HCT116 (cell line): ENCODE measurements around the gene FAM181A. TPM values are rescaled to one million over a fixed set of nuclear protein-coding genes. Genes with fewer than 3 reads are reported as not detected.

ENCODE experiments used
- ATAC-seq: fragments of 200-7000 bp; cut with Tn5 transposase; 2 replicates; pipeline ENCODE4 v1.9.1; 2020; ENCODE audit warnings: mild to moderate bottlenecking, moderate library complexity
- BruUV-seq: library from RNA; stranded (reverse); fragments of 400-500 nt; replicated peaks from 2 replicates; lab custom pipeline; 2021; lab: Mats Ljungman, UMichigan
- CTCF ChIA-PET: fragments of 300-600 bp; sonication (Branson Sonifier 250); formaldehyde crosslinking; loops from one replicate; lab custom pipeline; 2021; ENCODE audit warnings: antibody characterized with exemption; lab: Charles Lee
- POLR2A ChIA-PET: fragments of 300-600, 350-600 bp; sonication (Branson Sonifier 250); formaldehyde crosslinking; loops from one replicate; lab custom pipeline; 2021; ENCODE audit warnings: antibody characterized with exemption; lab: Charles Lee
- RAD21 ChIA-PET, 2 experiments: fragments of 300-600 bp; sonication (Branson Sonifier 250); formaldehyde crosslinking; loops; one replicate each; lab custom pipeline; 2023; ENCODE audit warnings: low total read pairs in 2 of 2; ENCODE audit not compliant: uncharacterized antibody in 2 of 2, unreplicated experiment in 2 of 2, low non-redundant PET in 1 of 2; lab: Charles Lee
- DNase-seq: peaks from one replicate; pipeline ENCODE4 v3.0.0-alpha.2; 2010; ENCODE audit warnings: low read depth, low spot score
- H2AFZ ChIP-seq: fragments of 200-600 bp; shearing (Covaris generic), sonication (generic); 2 replicates; pipeline ENCODE4 v1.6.1; 2017; ENCODE audit warnings: low read depth, mixed run types, mixed read lengths, antibody characterized with exemption, low read length; ENCODE audit not compliant: poor library complexity, severe bottlenecking
- H3K27ac ChIP-seq: 2 replicates; pipeline ENCODE4 v1.5.1; 2012; ENCODE audit warnings: low read depth, low read length
- H3K27me3 ChIP-seq: fragments of 200-600 bp; sonication (generic); 2 replicates; pipeline ENCODE4 v1.6.1; 2016; ENCODE audit warnings: mixed run types, low read length, mixed read lengths; ENCODE audit not compliant: insufficient read depth
- H3K36me3 ChIP-seq, 2 experiments: fragments of 200-500 bp in 1 of 2; fragments of 200-600 bp in 1 of 2; sonication (Bioruptor generic) in 1 of 2; sonication (generic) in 1 of 2; 2 replicates each; pipeline versions ENCODE4 v1.5.1 to v1.6.1; 2014 to 2016; ENCODE audit warnings: low read length in 2 of 2, inconsistent platforms in 1 of 2, mixed read lengths in 1 of 2, mixed run types in 1 of 2; ENCODE audit not compliant: insufficient read depth in 2 of 2, control insufficient read depth in 1 of 2
- H3K4me1 ChIP-seq, 2 experiments: fragments of 200-600 bp in 1 of 2; sonication (generic) in 1 of 2; 2 replicates each; pipeline versions ENCODE4 v1.5.1 to v1.6.1; 2012 to 2017; ENCODE audit warnings: low read length in 2 of 2, inconsistent platforms in 1 of 2, mild to moderate bottlenecking in 1 of 2, mixed read lengths in 1 of 2, mixed run types in 1 of 2, moderate library complexity in 1 of 2; ENCODE audit not compliant: insufficient read depth in 2 of 2, control insufficient read depth in 1 of 2
- H3K4me2 ChIP-seq: fragments of 200-600 bp; sonication (generic); 2 replicates; pipeline ENCODE4 v1.6.1; 2017; ENCODE audit warnings: mixed run types, low read length, mixed read lengths
- H3K4me3 ChIP-seq, 2 experiments: fragments of 200-600 bp in 1 of 2; sonication (generic) in 1 of 2; replicated peaks in 1 of 2; 2 replicates each; pipeline ENCODE4 v1.5.1; 2011 to 2016; ENCODE audit warnings: low read length in 2 of 2, control low read depth in 1 of 2, low read depth in 1 of 2, mild to moderate bottlenecking in 1 of 2, mixed read lengths in 1 of 2, mixed run types in 1 of 2
- H3K79me2 ChIP-seq: fragments of 200-600 bp; sonication (generic); 2 replicates; pipeline ENCODE4 v1.6.1; 2017; ENCODE audit warnings: mild to moderate bottlenecking, mixed run types, low read length, moderate library complexity, mixed read lengths; ENCODE audit not compliant: insufficient read depth
- H3K9ac ChIP-seq: fragments of 200-600 bp; sonication (generic); 2 replicates; pipeline ENCODE4 v1.6.1; 2016; ENCODE audit warnings: low read length, mixed read lengths
- H3K9me2 ChIP-seq: fragments of 200-600 bp; sonication (generic), shearing (Covaris generic); 2 replicates; pipeline ENCODE4 v1.6.1; 2017; ENCODE audit warnings: mixed run types, mild to moderate bottlenecking, moderate library complexity; ENCODE audit not compliant: insufficient read depth
- H3K9me3 ChIP-seq, 2 experiments: fragments of 200-500 bp in 1 of 2; fragments of 200-600 bp in 1 of 2; sonication (Bioruptor generic) in 1 of 2; sonication (generic) in 1 of 2; 2 replicates each; pipeline ENCODE4 v1.6.1; 2014 to 2017; ENCODE audit warnings: low read length in 2 of 2, mixed read lengths in 2 of 2, inconsistent platforms in 1 of 2, low read depth in 1 of 2, mild to moderate bottlenecking in 1 of 2, mixed run types in 1 of 2, moderate library complexity in 1 of 2; ENCODE audit not compliant: control insufficient read depth in 1 of 2, insufficient read depth in 1 of 2
- H4K20me1 ChIP-seq: fragments of 200-600 bp; sonication (generic), shearing (Covaris generic); 2 replicates; pipeline ENCODE4 v1.6.1; 2017; ENCODE audit warnings: mixed run types, mild to moderate bottlenecking, moderate library complexity; ENCODE audit not compliant: insufficient read depth
- JUND ChIP-seq: IDR thresholded peaks from 2 replicates; pipeline ENCODE4 v1.6.1; 2012
- POLR2AphosphoS5 ChIP-seq: IDR thresholded peaks from 2 replicates; pipeline ENCODE4 v1.6.1; 2011; ENCODE audit warnings: mild to moderate bottlenecking, low read depth, low read length, moderate library complexity
- SIN3A ChIP-seq: IDR thresholded peaks from 2 replicates; pipeline ENCODE4 v1.6.1; 2012; ENCODE audit warnings: low read depth
- SP1 ChIP-seq: IDR thresholded peaks from 2 replicates; pipeline ENCODE4 v1.6.1; 2012; ENCODE audit warnings: low read depth
- SRF ChIP-seq: IDR thresholded peaks from 2 replicates; pipeline ENCODE4 v1.6.1; 2012; ENCODE audit warnings: low read depth
- TCF7L2 ChIP-seq: IDR thresholded peaks from 2 replicates; pipeline ENCODE4 v1.7.0; 2011; ENCODE audit warnings: borderline replicate concordance, inconsistent platforms; ENCODE audit not compliant: insufficient read depth, insufficient read length; ENCODE audit errors: extremely low read depth
- ZFX ChIP-seq: fragments of 450-650 bp; IDR thresholded peaks from 2 replicates; pipeline ENCODE4 v1.6.1; 2017
- intact Hi-C: fragments of 100-400 bp; cut with micrococcal nuclease; formaldehyde crosslinking; loops from 2 replicates; pipeline ENCODE4 v1.10.0; 2022
- total RNA-seq: library from RNA; stranded (reverse); gene quantifications from one replicate; pipeline ENCODE4 v1.2.1, GENCODE V29; 2021; ENCODE audit not compliant: unreplicated experiment

Gene FAM181A
- total RNA-seq, 1 experiment from 2014 or later, result not detected

DNA sequence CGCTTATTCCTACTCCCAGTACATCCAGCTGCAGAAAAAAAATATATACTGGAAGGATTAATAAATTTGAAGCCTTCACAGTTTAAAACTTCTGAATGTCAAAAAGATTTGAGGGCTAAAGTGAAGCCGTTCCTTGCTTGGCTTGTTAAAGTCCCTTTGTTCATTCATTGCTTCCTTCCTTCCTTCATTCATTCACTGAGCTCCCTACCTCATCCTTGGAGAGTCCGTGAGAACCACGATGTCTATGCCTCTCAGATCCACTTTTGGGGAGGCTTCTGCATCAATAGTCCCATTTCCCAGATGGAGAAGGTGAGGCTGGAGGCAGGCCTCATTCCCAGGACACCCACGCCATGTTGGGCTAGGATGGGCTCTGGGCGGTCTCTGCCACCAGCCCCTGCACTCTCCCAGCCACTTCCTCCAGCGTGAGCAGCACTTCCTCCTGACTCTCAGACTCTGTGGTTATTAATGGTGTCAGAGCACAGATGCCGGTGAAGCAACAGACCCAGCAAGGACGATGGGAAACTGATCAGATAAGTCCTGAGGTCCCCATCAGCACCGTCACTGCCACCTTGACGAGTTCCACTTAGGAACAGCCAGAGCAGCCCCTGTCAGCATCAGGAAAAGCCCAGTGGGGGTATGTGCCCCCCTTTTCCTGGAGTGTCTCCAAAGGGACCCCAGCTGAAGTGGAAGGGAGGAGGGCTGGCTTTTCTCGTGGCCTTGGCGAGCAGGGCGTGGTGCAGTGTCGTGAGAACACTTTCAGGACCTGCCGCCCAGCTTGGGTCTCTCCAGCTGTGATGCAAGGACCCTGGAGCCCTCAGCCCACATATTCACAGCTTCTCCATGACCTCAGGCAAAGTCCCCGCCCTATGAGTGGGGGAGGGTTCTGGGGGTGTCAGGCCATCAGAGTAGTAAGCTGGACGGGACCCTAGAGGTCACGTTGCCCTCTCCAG is 28.0 kb downstream of the FAM181A start:
- H2AFZ ChIP-seq, result no peak overlapping the region
- H4K20me1 ChIP-seq, result no peaks in the 10 kb centered on the region
- ATAC-seq, result no peak
- H3K9me3 ChIP-seq, result no peaks in the 10 kb centered on the region
- no peaks in the 10 kb centered on the region for H3K27me3 ChIP-seq
- no peaks in the 10 kb centered on the region for H3K36me3 ChIP-seq
- TF ChIP-seq SRF (no peak), JUND (no peak), SIN3A (no peak)
- no peak overlapping the region for H3K4me3 ChIP-seq
- intact Hi-C loops, result no loop called here
- no peak overlapping the region for H3K27ac ChIP-seq
- BruUV-seq, result no TSS peak
- no peaks in the 10 kb centered on the region for H3K9me2 ChIP-seq
- ChIA-PET POLR2A (no interaction called here), RAD21 (no interaction called here), CTCF (no interaction called here)
- no peak overlapping the region for H3K4me2 ChIP-seq
- no peaks in the 10 kb centered on the region for H3K79me2 ChIP-seq
- no peak for DNase-seq
- H3K9ac ChIP-seq, result no peak overlapping the region
- peaks cover 26 to 81% of the 10 kb centered on the region in 2 experiments for H3K4me1 ChIP-seq

DNA sequence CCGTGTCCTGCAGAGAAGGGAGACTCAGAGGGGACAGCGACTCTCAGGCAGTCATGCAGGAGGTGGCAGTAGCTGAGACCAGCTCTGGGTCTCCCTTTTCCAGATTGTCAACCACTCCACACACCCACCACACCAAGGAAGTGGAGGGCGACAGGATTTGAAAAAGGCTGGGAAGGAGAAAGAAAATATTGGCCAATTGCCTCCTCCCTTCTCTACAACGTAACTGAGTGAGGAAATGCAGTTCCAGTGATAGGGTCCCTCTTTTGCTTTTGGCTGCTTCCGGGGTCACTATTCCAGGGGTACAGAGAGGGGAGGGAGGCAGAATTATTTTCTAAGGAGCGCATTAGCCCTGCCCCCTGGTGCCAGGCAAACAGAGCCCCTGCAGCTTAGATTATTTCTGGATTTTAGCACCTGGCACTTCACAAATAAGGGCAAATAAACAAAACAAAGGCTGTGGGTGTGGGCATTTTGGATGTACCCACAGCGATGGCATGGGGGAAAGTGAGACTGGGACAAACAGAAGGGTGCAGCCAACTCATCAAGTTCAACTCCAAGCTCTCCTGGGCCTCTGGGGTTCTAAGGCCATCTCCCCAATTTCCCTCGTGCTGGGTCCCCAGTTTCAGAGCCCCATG is 28.8 kb downstream of the FAM181A start:
- Histone ChIP-seq H3K9me3 (no peaks in the 10 kb centered on the region), H3K9ac (no peak overlapping the region), H4K20me1 (no peaks in the 10 kb centered on the region), H3K27me3 (no peaks in the 10 kb centered on the region), H3K4me1 (peaks cover 31 to 89% of the 10 kb centered on the region in 2 experiments), H2AFZ (no peak overlapping the region), H3K36me3 (no peaks in the 10 kb centered on the region), H3K9me2 (no peaks in the 10 kb centered on the region), H3K4me3 (no peak overlapping the region), H3K27ac (no peak overlapping the region), H3K4me2 (no peak overlapping the region), H3K79me2 (no peaks in the 10 kb centered on the region)
- CTCF ChIA-PET, result no interaction called here
- ATAC-seq (no peak), DNase-seq (no peak)
- intact Hi-C loops, result no loop called here
- POLR2A ChIA-PET, result no interaction called here
- TF ChIP-seq POLR2AphosphoS5 (no peak), SIN3A (no peak), TCF7L2 (no peak), SP1 (no peak), ZFX (no peak)
- RAD21 ChIA-PET, result no interaction called here
- no TSS peak for BruUV-seq
